Neural crest cell (in vitro differentiated cells): Measurements from ENCODE around the gene GPR32. TPM values are rescaled to one million over a fixed set of nuclear protein-coding genes. Genes with fewer than 3 reads are reported as not detected.
"Not testable (repeated sequence)": the region's sequence is repeated elsewhere in the genome, so short reads cannot be mapped to it uniquely, and the experiment has no call there.

ENCODE experiments used
- DNase-seq: peaks from one replicate; pipeline ENCODE4 v3.0.0; 2021; ENCODE audit warnings: low read depth, mixed read lengths, low spot score
- H3K27ac Mint-ChIP-seq: one replicate; pipeline ENCODE4 v1.8.0; 2021; ENCODE audit warnings: mild to moderate bottlenecking, mixed read lengths; ENCODE audit not compliant: unreplicated experiment
- H3K27me3 Mint-ChIP-seq: 2 replicates; pipeline ENCODE4 v1.8.0; 2021; ENCODE audit warnings: low read depth, mild to moderate bottlenecking, mixed read lengths
- H3K36me3 Mint-ChIP-seq: 2 replicates; pipeline ENCODE4 v1.8.0; 2021; ENCODE audit warnings: low read depth, mild to moderate bottlenecking, mixed read lengths
- H3K4me1 Mint-ChIP-seq: 2 replicates; pipeline ENCODE4 v1.8.0; 2021; ENCODE audit warnings: mixed read lengths
- H3K4me3 Mint-ChIP-seq: one replicate; pipeline ENCODE4 v1.8.0; 2021; ENCODE audit warnings: mild to moderate bottlenecking, mixed read lengths
- H3K9me3 Mint-ChIP-seq: 2 replicates; pipeline ENCODE4 v1.8.0; 2021; ENCODE audit warnings: mixed read lengths
- CTCF ChIP-seq: fragments of 200-600 bp; sonication (generic); conservative IDR thresholded peaks from 2 replicates; pipeline ENCODE4 v1.5.0; 2021; ENCODE audit warnings: antibody characterized with exemption, mild to moderate bottlenecking
- total RNA-seq: library from RNA; stranded (reverse); gene quantifications from 2 replicates; pipeline ENCODE4 v1.2.1, GENCODE V29; 2021

GPR32 gene
- total RNA-seq, 1 donor from 2014 or later: not detected

GRCh38 chr19:50753879-50754278 is 16.4 kb upstream of the GPR32 start:
- TF ChIP-seq CTCF: no peak
- H3K9me3 Mint-ChIP-seq: no peaks in the 10 kb centered on the region
- DNase-seq: no peak
- no peaks in the 10 kb centered on the region for H3K4me1 Mint-ChIP-seq
- no peaks in the 10 kb centered on the region for H3K36me3 Mint-ChIP-seq
- H3K27me3 Mint-ChIP-seq: peaks cover 30% of the 10 kb centered on the region
- H3K27ac Mint-ChIP-seq: no peak overlapping the region
- no peak overlapping the region for H3K4me3 Mint-ChIP-seq

GRCh38 chr19:50756244-50756643 is 14.0 kb upstream of the GPR32 start:
- not testable (repeated sequence) for H3K9me3 Mint-ChIP-seq, H3K27ac Mint-ChIP-seq, H3K4me3 Mint-ChIP-seq, H3K4me1 Mint-ChIP-seq, DNase-seq, H3K36me3 Mint-ChIP-seq
- H3K27me3 Mint-ChIP-seq: peaks cover 30% of the 10 kb centered on the region

GRCh38 chr19:50757624-50758023 is 12.6 kb upstream of the GPR32 start:
- not testable (repeated sequence) for DNase-seq, H3K27ac Mint-ChIP-seq, H3K36me3 Mint-ChIP-seq, H3K9me3 Mint-ChIP-seq, H3K4me1 Mint-ChIP-seq, H3K4me3 Mint-ChIP-seq
- H3K27me3 Mint-ChIP-seq: peaks cover 30% of the 10 kb centered on the region

GRCh38 chr19:50759076-50759475 is 11.2 kb upstream of the GPR32 start:
- H3K4me1 Mint-ChIP-seq, H3K27ac Mint-ChIP-seq: not testable (repeated sequence)

GRCh38 chr19:50759886-50760285 is 10.4 kb upstream of the GPR32 start:
- no peak for TF ChIP-seq CTCF
- H3K27ac Mint-ChIP-seq: no peak overlapping the region
- no peak for DNase-seq
- peaks cover 4% of the 10 kb centered on the region for H3K9me3 Mint-ChIP-seq
- peaks cover 24% of the 10 kb centered on the region for H3K27me3 Mint-ChIP-seq
- no peaks in the 10 kb centered on the region for H3K4me1 Mint-ChIP-seq
- H3K36me3 Mint-ChIP-seq: no peaks in the 10 kb centered on the region
- no peak overlapping the region for H3K4me3 Mint-ChIP-seq

More at GRCh38 chr19:50759076-50759475, 11.2 kb upstream of the GPR32 start:
- not testable (repeated sequence) for H3K4me3 Mint-ChIP-seq, DNase-seq, H3K9me3 Mint-ChIP-seq, H3K36me3 Mint-ChIP-seq
- H3K27me3 Mint-ChIP-seq: peaks cover 25% of the 10 kb centered on the region

- DNase-seq, H3K27ac Mint-ChIP-seq, H3K9me3 Mint-ChIP-seq, H3K4me3 Mint-ChIP-seq, H3K4me1 Mint-ChIP-seq, H3K36me3 Mint-ChIP-seq: not testable (repeated sequence)
- peaks cover 15% of the 10 kb centered on the region for H3K27me3 Mint-ChIP-seq
Observed at GRCh38 chr19:50761501-50761900, 8.8 kb upstream of the GPR32 start.

GRCh38 chr19:50763521-50763920 is 6.7 kb upstream of the GPR32 start:
- H3K4me1 Mint-ChIP-seq, H3K36me3 Mint-ChIP-seq, H3K9me3 Mint-ChIP-seq, DNase-seq, H3K27ac Mint-ChIP-seq, H3K4me3 Mint-ChIP-seq: not testable (repeated sequence)
- peaks cover 14% of the 10 kb centered on the region for H3K27me3 Mint-ChIP-seq

GRCh38 chr19:50764409-50764808 is 5.9 kb upstream of the GPR32 start:
- no peak overlapping the region for H3K27ac Mint-ChIP-seq
- DNase-seq: no peak
- H3K4me1 Mint-ChIP-seq: no peaks in the 10 kb centered on the region
- H3K36me3 Mint-ChIP-seq: no peaks in the 10 kb centered on the region
- no peak for TF ChIP-seq CTCF
- H3K4me3 Mint-ChIP-seq: no peak overlapping the region
- H3K27me3 Mint-ChIP-seq: peaks cover 12% of the 10 kb centered on the region
- peaks cover 4% of the 10 kb centered on the region for H3K9me3 Mint-ChIP-seq

GRCh38 chr19:50766746-50767145 is 3.5 kb upstream of the GPR32 start:
- not testable (repeated sequence) for H3K36me3 Mint-ChIP-seq, H3K9me3 Mint-ChIP-seq, H3K4me3 Mint-ChIP-seq, H3K4me1 Mint-ChIP-seq, H3K27ac Mint-ChIP-seq, DNase-seq
- H3K27me3 Mint-ChIP-seq: peaks cover 16% of the 10 kb centered on the region

GRCh38 chr19:50767263-50767662 is 3.0 kb upstream of the GPR32 start:
- H3K4me3 Mint-ChIP-seq, H3K27ac Mint-ChIP-seq, DNase-seq, H3K4me1 Mint-ChIP-seq, H3K9me3 Mint-ChIP-seq, H3K36me3 Mint-ChIP-seq: not testable (repeated sequence)
- peaks cover 16% of the 10 kb centered on the region for H3K27me3 Mint-ChIP-seq
